K562 treated with DMSO at 1 percent for 12 hours (cell line): ENCODE measurements around the gene SLC25A42. TPM values are rescaled to one million over a fixed set of nuclear protein-coding genes. Genes with fewer than 3 reads are reported as not detected.

Source experiments
- total RNA-seq: library from RNA; unstranded; fragments of 300-600 nt; gene quantifications from 2 replicates; pipeline ENCODE4 v1.2.3, GENCODE V29; 2022; ENCODE audit not compliant: insufficient read depth

SLC25A42 gene
- 26.2 and 34.5 TPM in 2 replicates for total RNA-seq

GRCh38 chr19:19063183-19064097, at the start of gene SLC25A42:
Gene SLC25A42 (plus strand): TSS chr19:19063994. CDS start chr19:19096125, 32,131 bp downstream.

GRCh38 chr19:19033426-19034203, 30.2 kb upstream of the SLC25A42 start, which contains the start of the genes ARMC6 and SUGP2:
Gene ARMC6 (plus strand): TSS chr19:19033603. CDS start chr19:19034210, 607 bp downstream.
Gene SUGP2 (minus strand): TSS chr19:19033517. CDS start chr19:19031071, 2,446 bp downstream.

DNA sequence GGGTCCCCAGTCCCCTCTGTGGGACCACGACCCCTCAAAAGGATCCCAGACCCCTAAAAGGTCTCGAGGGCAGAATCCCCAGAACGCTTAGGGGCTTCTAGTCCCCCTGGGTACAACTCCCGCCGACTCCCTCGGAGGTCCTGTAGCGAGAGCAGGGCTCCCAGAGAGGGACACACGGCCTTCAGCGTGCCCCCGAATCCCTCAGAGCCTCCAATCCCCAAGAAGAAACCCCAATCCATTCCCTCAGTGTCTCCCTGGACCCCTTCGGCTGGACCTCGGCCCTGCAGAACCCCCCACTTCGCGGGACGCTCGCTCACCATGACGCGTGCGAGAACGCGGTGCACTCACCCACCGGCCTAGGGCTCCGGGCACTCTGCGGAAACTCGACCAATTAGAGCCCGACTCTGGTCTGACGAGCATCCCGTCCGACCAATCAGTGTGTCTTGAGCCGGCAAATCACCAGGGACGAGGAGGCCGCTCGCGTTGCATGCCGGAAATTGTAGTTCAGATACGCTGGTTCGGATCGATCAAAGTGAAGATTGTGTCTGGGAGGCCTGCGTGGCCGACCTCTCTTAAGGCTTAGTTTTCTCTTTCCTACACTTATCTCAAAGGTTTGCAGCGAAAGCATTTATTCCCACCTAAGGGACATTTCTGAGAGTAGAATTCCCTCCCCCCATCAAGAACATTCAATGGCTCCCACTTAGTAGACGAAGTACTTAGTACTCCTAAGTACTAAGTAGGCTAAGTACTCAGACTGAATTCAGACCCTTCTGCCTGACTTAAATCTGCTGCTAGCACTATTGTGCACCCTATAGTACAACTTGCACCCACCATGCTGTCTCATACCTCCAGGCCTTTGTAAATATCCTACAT, 74.6 kb downstream of the SLC25A42 start, which contains the start of gene TMEM161A:
Gene TMEM161A (minus strand): TSS at position 370 of the 873 bp plus-strand sequence. CDS start 50 bp downstream, at position 320.

Other genes starting within 250 kb of the SLC25A42 start
- 43.6 and 72.0 TPM in 2 replicates for gene UPF1, start 232.0 kb upstream of the SLC25A42 start, total RNA-seq
- gene CERS1, start 167.8 kb upstream of the SLC25A42 start, total RNA-seq: 0.48 TPM in 2 replicates
- gene COPE, start 144.6 kb upstream of the SLC25A42 start, total RNA-seq: 371 and 510 TPM in 2 replicates
- 66.8 and 82.9 TPM in 2 replicates for gene DDX49, start 144.3 kb upstream of the SLC25A42 start, total RNA-seq
- gene HOMER3, start 122.8 kb upstream of the SLC25A42 start, total RNA-seq: 7.5 and 8.3 TPM in 2 replicates
- 39.5 and 84.6 TPM in 2 replicates for gene SUGP2, start 30.5 kb upstream of the SLC25A42 start, total RNA-seq
- 28.6 and 29.5 TPM in 2 replicates for gene ARMC6, start 30.4 kb upstream of the SLC25A42 start, total RNA-seq
- gene TMEM161A, start 74.5 kb downstream of the SLC25A42 start, total RNA-seq: 36.8 and 38.4 TPM in 2 replicates
- 9.1 and 10.9 TPM in 2 replicates for gene MEF2B, start 106.3 kb downstream of the SLC25A42 start, total RNA-seq
- 15.5 and 20.7 TPM in 2 replicates for gene BORCS8, start 128.2 kb downstream of the SLC25A42 start, total RNA-seq
- 146 and 218 TPM in 2 replicates for gene RFXANK, start 128.3 kb downstream of the SLC25A42 start, total RNA-seq
- 14.4 and 16.8 TPM in 2 replicates for gene NR2C2AP, start 139.4 kb downstream of the SLC25A42 start, total RNA-seq
- gene NCAN, start 148.0 kb downstream of the SLC25A42 start, total RNA-seq: not detected in 2 replicates
- not detected in 2 replicates for gene TM6SF2, start 209.3 kb downstream of the SLC25A42 start, total RNA-seq